Mononuclear cell (primary cell): ENCODE data around the gene ECSIT. TPM values are rescaled to one million over a fixed set of nuclear protein-coding genes. Genes with fewer than 3 reads are reported as not detected.

Experiments
- H3K27me3 ChIP-seq: 2 replicates; pipeline ENCODE4 v1.6.0; 2011; ENCODE audit warnings: low read length, control low read depth; ENCODE audit not compliant: insufficient read depth
- H3K4me1 ChIP-seq: 2 replicates; pipeline ENCODE4 v1.5.1; 2011; ENCODE audit warnings: mild to moderate bottlenecking, low read length, control low read depth; ENCODE audit not compliant: insufficient read depth
- H3K4me3 ChIP-seq: 2 replicates; pipeline ENCODE4 v1.5.1; 2011; ENCODE audit warnings: mild to moderate bottlenecking, low read length, moderate library complexity
- H3K9me3 ChIP-seq: 2 replicates; pipeline ENCODE4 v1.5.1; 2011; ENCODE audit warnings: low read depth, mild to moderate bottlenecking, control low read depth, low read length
- total RNA-seq: library from RNA; depleted of rRNA; stranded (reverse); fragments of >200 nt; gene quantifications from one replicate; pipeline ENCODE4 v1.2.3, GENCODE V29; 2012

ECSIT gene
- total RNA-seq, 1 donor = 23.4 TPM

DNA sequence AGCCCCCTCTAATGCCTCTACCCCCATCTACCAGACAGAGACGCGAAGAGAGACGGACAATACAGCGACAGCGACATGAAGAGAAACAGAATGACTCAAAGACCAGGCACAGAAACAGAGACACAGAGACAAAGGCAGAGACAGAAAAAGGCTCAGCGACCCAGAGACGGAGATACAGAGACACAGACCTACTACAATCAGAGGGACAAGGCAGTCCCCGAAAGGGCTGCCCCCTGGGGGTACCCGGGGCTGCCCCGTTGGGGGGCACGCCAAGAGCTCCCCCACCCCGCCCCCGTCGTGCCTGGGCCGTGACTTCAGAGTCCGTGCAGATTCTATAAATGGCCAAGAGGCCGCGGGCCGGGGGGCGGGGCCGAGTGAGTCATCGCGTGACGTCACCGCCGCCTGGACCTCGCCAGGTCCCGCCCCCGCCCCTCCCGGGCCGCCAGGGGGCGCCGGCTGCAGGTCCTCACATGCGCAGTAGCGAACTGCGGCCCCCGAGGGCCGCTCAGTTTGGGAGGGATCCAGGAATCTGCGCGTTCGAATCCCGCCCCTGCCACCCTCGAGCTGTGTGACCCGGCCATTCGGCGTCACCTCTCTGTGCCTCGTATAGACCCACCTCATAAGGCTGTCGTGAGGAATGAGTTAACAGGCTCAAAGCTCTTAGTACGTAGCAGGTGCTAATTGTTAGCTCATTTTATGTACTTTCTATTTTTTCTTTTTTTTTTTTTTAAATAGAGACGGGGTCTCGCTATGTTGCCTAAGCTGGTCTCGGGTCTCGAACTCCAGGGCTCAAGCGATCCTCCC, 7.1 kb upstream of the ECSIT start:
- H3K4me3 ChIP-seq = peak overlapping the region; percentile 12
- H3K27me3 ChIP-seq = peaks cover 6% of the 10 kb centered on the region
- H3K9me3 ChIP-seq = no peaks in the 10 kb centered on the region
- H3K4me1 ChIP-seq = peaks cover 19% of the 10 kb centered on the region

GRCh38 chr19:11534948-11535347, 6.0 kb upstream of the ECSIT start:
- Histone ChIP-seq H3K4me1 (peaks cover 19% of the 10 kb centered on the region), H3K9me3 (no peaks in the 10 kb centered on the region)

GRCh38 chr19:11534538-11534937, 5.6 kb upstream of the ECSIT start:
- H3K4me1 ChIP-seq = peaks cover 19% of the 10 kb centered on the region
- H3K9me3 ChIP-seq = no peaks in the 10 kb centered on the region
- H3K4me3 ChIP-seq = no peak overlapping the region
- peaks cover 6% of the 10 kb centered on the region for H3K27me3 ChIP-seq

More at GRCh38 chr19:11534948-11535347, 6.0 kb upstream of the ECSIT start:
- H3K27me3 ChIP-seq = peaks cover 6% of the 10 kb centered on the region
- H3K4me3 ChIP-seq = no peak overlapping the region

DNA sequence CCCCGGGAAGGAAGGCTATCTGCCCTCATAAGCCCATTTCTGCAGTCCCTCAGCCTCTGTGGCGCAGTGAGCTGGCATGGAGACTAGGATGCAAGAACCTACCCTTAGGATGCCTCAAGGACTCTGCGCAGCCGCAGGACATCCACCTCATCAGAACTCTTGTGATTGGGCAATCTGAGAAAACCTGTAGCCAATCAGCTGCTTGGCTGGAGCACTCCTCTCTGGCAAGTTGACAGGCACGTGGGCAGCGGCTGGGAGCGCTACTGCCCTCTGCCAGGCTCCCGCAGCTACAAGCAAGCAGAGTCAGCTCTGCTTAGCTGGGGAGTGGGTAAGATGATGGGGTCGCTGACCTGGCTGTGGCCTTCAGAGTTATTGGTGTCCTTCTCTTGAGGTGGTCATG, 1.5 kb upstream of the ECSIT start:
- H3K4me1 ChIP-seq = peaks cover 24% of the 10 kb centered on the region
- H3K9me3 ChIP-seq = no peaks in the 10 kb centered on the region
- no peaks in the 10 kb centered on the region for H3K27me3 ChIP-seq
- no peak overlapping the region for H3K4me3 ChIP-seq

DNA sequence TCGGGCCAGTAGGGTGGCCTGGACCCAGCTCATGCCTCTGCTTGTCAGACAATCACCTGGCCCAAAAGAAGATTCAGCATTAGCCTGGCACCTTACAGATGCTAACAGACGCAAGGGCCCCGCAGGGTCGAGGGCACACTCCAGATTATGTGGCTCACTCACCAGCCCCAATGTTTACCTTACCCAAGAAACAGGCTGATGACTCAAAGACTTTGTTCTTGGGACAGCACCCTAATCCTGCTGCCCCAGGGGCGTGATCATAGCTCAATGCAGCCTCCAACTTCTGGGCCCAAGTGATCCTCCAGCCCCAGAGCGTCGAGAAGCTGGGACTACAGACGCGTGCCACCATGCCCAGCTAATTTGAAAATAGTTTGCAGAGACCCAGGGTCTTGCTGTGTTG, 9.8 kb downstream of the ECSIT start:
- H3K4me3 ChIP-seq = no peak overlapping the region
- no peaks in the 10 kb centered on the region for H3K4me1 ChIP-seq
- no peaks in the 10 kb centered on the region for H3K27me3 ChIP-seq
- no peaks in the 10 kb centered on the region for H3K9me3 ChIP-seq

- Histone ChIP-seq H3K9me3 (no peaks in the 10 kb centered on the region), H3K4me3 (no peak overlapping the region), H3K4me1 (no peaks in the 10 kb centered on the region), H3K27me3 (no peaks in the 10 kb centered on the region)
These were observed 15.0 kb downstream of the ECSIT start for GRCh38 chr19:11513946-11514345.

DNA sequence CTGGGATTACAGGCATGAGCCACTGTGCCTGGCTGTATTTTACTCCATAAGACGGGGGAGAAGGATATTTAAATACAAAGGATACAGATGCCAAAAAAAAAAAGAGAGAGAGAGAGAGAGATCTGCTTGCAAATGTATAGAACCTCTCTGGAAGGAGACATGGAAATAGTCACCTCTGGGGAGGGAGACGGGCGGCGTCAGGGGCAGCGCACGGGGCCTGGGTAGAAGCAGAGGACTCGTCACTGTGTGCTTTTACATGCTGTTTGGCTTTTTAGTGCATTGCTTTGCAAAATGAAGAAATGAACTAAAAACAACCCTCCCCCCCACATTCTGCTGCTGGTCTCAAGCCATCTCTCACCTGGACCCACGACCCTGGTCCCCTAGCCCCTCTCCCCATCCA, 18.5 kb downstream of the ECSIT start:
- H3K4me1 ChIP-seq = peaks cover 8% of the 10 kb centered on the region

GRCh38 chr19:11507370-11508078, 21.4 kb downstream of the ECSIT start:
- H3K4me3 ChIP-seq = no peak overlapping the region
- H3K9me3 ChIP-seq = no peaks in the 10 kb centered on the region
- peaks cover 14% of the 10 kb centered on the region for H3K4me1 ChIP-seq
- H3K27me3 ChIP-seq = no peaks in the 10 kb centered on the region

More for the DNA sequence above, 18.5 kb downstream of the ECSIT start:
- Histone ChIP-seq H3K4me3 (no peak overlapping the region), H3K9me3 (no peaks in the 10 kb centered on the region), H3K27me3 (no peaks in the 10 kb centered on the region)

DNA sequence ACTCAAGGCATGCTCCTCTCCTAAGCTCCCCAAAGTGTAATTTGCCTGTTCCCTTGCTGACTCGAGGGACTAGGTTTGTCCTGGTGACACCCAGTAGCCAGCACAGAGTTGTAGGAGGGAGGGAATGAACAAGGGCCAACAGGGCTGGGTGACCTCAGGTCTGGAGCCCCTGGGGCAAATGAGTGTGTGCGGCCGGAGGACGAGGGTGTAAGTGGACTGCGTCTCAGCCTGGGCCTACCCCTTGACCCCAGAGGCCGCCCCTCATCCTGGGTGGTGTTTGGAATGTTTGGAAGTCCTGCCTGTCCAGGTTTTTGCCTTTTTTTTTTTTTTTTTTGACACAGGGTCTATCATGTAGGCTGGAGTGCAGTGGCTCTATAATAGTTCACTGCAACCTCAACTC, 22.0 kb downstream of the ECSIT start:
- no peaks in the 10 kb centered on the region for H3K27me3 ChIP-seq
- H3K4me3 ChIP-seq = no peak overlapping the region
- H3K9me3 ChIP-seq = no peaks in the 10 kb centered on the region
- peaks cover 14% of the 10 kb centered on the region for H3K4me1 ChIP-seq

GRCh38 chr19:11506101-11506555, 22.8 kb downstream of the ECSIT start:
- no peaks in the 10 kb centered on the region for H3K9me3 ChIP-seq
- H3K27me3 ChIP-seq = no peaks in the 10 kb centered on the region
- H3K4me1 ChIP-seq = peaks cover 14% of the 10 kb centered on the region
- peak overlapping the region; percentile 78 for H3K4me3 ChIP-seq

DNA sequence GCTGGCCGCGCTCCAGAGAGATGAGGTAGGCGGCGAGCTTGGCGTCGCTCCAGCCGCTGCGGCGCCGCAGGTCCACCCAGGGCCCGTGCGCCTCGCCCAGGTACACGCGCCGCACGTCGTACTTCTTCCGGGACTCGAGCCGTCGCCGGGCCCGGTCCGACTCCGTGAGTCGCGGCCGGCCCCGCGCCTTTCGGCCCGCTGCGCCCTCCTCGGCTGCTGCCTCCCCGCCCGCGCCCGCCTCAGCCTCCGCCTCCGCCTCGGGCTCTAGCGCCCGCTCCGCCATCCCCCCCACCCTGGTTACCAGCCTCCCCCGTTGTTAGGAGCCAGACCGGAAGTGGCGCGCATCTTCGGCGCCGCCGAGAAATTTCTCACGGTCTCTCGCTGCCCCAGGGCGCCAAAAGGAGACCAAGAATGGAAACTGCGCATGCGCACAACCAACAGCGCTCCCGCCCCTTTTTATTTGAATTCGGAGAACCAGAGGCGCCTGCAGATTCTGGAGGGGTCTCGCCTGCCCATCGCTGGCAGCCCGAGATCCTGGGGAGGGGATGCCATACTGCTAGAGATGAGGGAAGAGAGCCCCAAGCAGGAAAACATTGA, 23.3 kb downstream of the ECSIT start, which contains the start of gene ZNF653:
Gene ZNF653, minus strand, starts transcription at position 336 of the 597 bp plus-strand sequence. Its CDS starts 53 bp downstream, at position 283.
- peaks cover 14% of the 10 kb centered on the region for H3K4me1 ChIP-seq
- H3K9me3 ChIP-seq = no peaks in the 10 kb centered on the region
- peak within 1 kb of the TSS; percentile 78 for H3K4me3 ChIP-seq
- no peaks in the 10 kb centered on the region for H3K27me3 ChIP-seq

DNA sequence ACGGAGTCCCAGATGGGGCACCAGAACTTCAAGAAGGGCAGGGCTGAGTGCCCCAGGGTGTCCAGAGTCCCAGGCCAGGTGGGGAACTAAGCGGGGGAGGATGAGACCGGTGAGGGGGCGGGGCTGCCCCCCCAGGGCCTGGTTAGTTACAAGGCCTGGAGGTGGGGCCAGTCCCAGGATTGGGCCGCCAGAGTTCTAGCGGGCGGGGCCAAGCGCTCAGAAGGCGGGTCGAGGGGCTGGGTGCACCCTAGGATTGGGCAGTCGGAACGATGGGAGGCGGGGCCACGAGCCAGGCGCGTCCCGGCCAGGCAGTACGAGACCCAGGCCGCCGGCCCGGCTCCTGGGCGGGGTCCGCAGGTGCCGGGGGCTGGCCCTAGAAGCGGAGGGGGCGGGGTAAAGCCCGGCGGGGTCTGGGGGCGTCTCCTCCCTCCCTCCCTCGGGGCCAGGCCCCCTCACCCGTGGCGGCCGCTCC, 23.9 kb downstream of the ECSIT start:
- H3K9me3 ChIP-seq = no peaks in the 10 kb centered on the region
- peaks cover 14% of the 10 kb centered on the region for H3K4me1 ChIP-seq
- H3K27me3 ChIP-seq = no peaks in the 10 kb centered on the region
- peak overlapping the region; percentile 78 for H3K4me3 ChIP-seq

- H3K4me1 ChIP-seq = peaks cover 14% of the 10 kb centered on the region
- no peaks in the 10 kb centered on the region for H3K9me3 ChIP-seq
- H3K4me3 ChIP-seq = peak overlapping the region; percentile 78
- no peaks in the 10 kb centered on the region for H3K27me3 ChIP-seq
These were observed 24.4 kb downstream of the ECSIT start for GRCh38 chr19:11504502-11505031.

DNA sequence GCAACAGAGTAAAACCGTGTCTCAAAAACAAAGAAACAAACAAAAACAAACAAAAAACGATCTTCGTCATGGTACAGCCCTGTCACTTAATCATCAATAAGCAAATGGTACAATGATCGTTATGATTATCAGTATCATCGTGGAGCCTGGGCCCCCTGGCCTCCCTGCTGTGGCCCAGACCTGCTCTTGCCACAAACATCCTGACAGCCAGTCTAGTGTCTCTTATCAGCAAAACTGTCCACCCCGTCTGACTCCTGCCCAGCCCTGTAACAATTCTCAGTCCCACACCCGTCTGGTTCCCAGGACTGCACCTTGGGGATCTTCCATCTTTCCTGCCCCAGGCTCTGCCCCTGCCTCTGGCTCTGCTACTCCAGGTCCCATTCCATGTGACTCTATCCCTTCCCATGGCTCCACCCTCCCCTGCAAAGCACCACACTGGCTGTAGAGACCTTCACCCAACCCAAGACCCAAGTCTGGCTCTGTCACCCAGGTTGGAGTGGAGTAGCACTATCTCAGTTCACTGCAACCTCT, 29.0 kb downstream of the ECSIT start:
- no peak overlapping the region for H3K4me3 ChIP-seq
- H3K4me1 ChIP-seq = peaks cover 5% of the 10 kb centered on the region
- no peaks in the 10 kb centered on the region for H3K9me3 ChIP-seq
- H3K27me3 ChIP-seq = no peaks in the 10 kb centered on the region
